Astrocyte (in vitro differentiated cells and primary cell): Measurements from ENCODE around the gene GET4. TPM values are rescaled to one million over a fixed set of nuclear protein-coding genes. Genes with fewer than 3 reads are reported as not detected.

Source experiments
- DNase-seq: peaks from one replicate; pipeline ENCODE4 v3.0.0-alpha.2; 2010; ENCODE audit warnings: low read depth
- FAIRE-seq: peaks from 2 replicates; lab custom pipeline; 2011; peaks lifted over from hg19 to GRCh38; lab: Jason Lieb, UNC
- H2AFZ ChIP-seq: 2 replicates; pipeline ENCODE4 v1.6.0; 2012; ENCODE audit warnings: low read depth, low read length, inconsistent platforms
- H3K27ac ChIP-seq: 2 replicates; pipeline ENCODE4 v1.5.1; 2011; ENCODE audit warnings: low read depth, low read length, inconsistent platforms
- H3K27me3 ChIP-seq: 2 replicates; pipeline ENCODE4 v1.6.0; 2011; ENCODE audit warnings: low read length, inconsistent platforms; ENCODE audit not compliant: insufficient read depth
- H3K36me3 ChIP-seq: 2 replicates; pipeline ENCODE4 v1.5.1; 2011; ENCODE audit warnings: low read length, inconsistent platforms; ENCODE audit not compliant: insufficient read depth
- H3K4me1 ChIP-seq: 2 replicates; pipeline ENCODE4 v1.5.1; 2011; ENCODE audit warnings: low read length, inconsistent platforms; ENCODE audit not compliant: insufficient read depth
- H3K4me2 ChIP-seq: 2 replicates; pipeline ENCODE4 v1.6.0; 2012; ENCODE audit warnings: low read length, inconsistent platforms
- H3K4me3 ChIP-seq: 2 replicates; pipeline ENCODE4 v1.5.1; 2011; ENCODE audit warnings: low read depth, mild to moderate bottlenecking, low read length, inconsistent platforms; ENCODE audit not compliant: insufficient read depth
- H3K79me2 ChIP-seq: 2 replicates; pipeline ENCODE4 v1.6.0; 2012; ENCODE audit warnings: mild to moderate bottlenecking, low read length, inconsistent platforms; ENCODE audit not compliant: insufficient read depth
- H3K9ac ChIP-seq: 2 replicates; pipeline ENCODE4 v1.6.0; 2012; ENCODE audit warnings: mild to moderate bottlenecking, low read length, inconsistent platforms
- H3K9me3 ChIP-seq: 2 replicates; pipeline ENCODE4 v1.5.1; 2012; ENCODE audit warnings: low read depth, mild to moderate bottlenecking, low read length, inconsistent platforms; ENCODE audit not compliant: insufficient read depth
- H4K20me1 ChIP-seq: 2 replicates; pipeline ENCODE4 v1.6.0; 2012; ENCODE audit warnings: low read length, inconsistent platforms; ENCODE audit not compliant: insufficient read depth
- H3K27ac Mint-ChIP-seq: one replicate; pipeline ENCODE4 v1.8.0; 2021; ENCODE audit warnings: mild to moderate bottlenecking, mixed read lengths; ENCODE audit not compliant: unreplicated experiment
- H3K27me3 Mint-ChIP-seq: one replicate; pipeline ENCODE4 v1.8.0; 2021; ENCODE audit warnings: low read depth, mixed read lengths; ENCODE audit not compliant: unreplicated experiment
- H3K36me3 Mint-ChIP-seq: one replicate; pipeline ENCODE4 v1.8.0; 2021; ENCODE audit warnings: low read depth, mixed read lengths; ENCODE audit not compliant: unreplicated experiment
- H3K4me1 Mint-ChIP-seq: one replicate; pipeline ENCODE4 v1.8.0; 2021; ENCODE audit warnings: low read depth, mixed read lengths; ENCODE audit not compliant: unreplicated experiment
- H3K4me3 Mint-ChIP-seq: one replicate; pipeline ENCODE4 v1.8.0; 2021; ENCODE audit warnings: mild to moderate bottlenecking, moderate library complexity, mixed read lengths; ENCODE audit not compliant: unreplicated experiment
- H3K9me3 Mint-ChIP-seq: one replicate; pipeline ENCODE4 v1.8.0; 2021; ENCODE audit warnings: mild to moderate bottlenecking, mixed read lengths; ENCODE audit not compliant: unreplicated experiment
- EZH2 ChIP-seq: IDR thresholded peaks from 2 replicates; pipeline ENCODE4 v1.6.1; 2012; ENCODE audit warnings: mild to moderate bottlenecking, low read length, inconsistent platforms; ENCODE audit not compliant: insufficient read depth
- total RNA-seq: library from RNA; stranded (reverse); gene quantifications from 2 replicates; pipeline ENCODE4 v1.2.1, GENCODE V29; 2021
- TF ChIP-seq, protein P1 (sequence below): IDR thresholded peaks from 2 replicates; pipeline ENCODE4 v1.5.1; 2011; ENCODE audit warnings: low read depth, mild to moderate bottlenecking, inconsistent platforms, low read length, moderate library complexity; ENCODE audit not compliant: insufficient read depth

GET4 gene
- total RNA-seq, 1 donor from 2014 or later: 43.0 TPM

DNA sequence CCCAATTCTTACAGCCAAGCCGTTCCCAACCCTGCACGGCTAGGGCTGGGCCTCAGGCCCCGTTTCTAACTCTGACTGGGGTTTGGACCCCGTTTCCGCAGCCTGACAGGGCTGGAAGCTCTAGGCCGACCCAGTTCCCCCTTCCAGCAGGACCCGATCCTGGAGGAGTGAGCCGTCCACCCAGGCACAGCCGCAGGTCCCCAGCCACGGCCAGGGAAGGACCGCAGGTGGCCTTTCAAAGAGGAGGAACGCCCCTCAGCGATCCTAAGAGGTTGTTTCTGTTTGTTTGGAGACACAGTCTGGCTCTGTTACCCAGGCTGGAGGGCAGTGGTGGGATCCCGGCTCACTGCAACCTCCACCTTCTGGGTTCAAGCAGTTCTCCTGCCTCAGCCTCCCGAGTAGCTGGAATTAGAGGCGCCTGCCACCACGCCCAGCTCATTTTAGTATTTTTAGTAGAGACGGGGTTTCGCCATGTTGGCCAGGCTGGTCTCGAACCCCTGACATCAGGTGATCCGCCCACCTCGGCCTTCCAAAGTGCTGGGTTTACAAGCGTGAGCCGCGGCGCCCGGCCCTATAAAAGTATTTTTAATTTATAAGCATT, 778 bp upstream of the GET4 start:
- peaks cover 9% of the 10 kb centered on the region for H3K36me3 Mint-ChIP-seq
- H3K9ac ChIP-seq: no peak overlapping the region
- H3K36me3 ChIP-seq: peaks cover 17% of the 10 kb centered on the region
- no peaks in the 10 kb centered on the region for H3K27me3 ChIP-seq
- no peaks in the 10 kb centered on the region for H3K4me1 ChIP-seq
- no peaks in the 10 kb centered on the region for H3K27me3 Mint-ChIP-seq
- H3K4me2 ChIP-seq: peak overlapping the region; percentile 64
- H3K79me2 ChIP-seq: peaks cover 34% of the 10 kb centered on the region
- no peaks in the 10 kb centered on the region for H3K9me3 Mint-ChIP-seq
- peak overlapping the region; percentile 67 for H3K27ac ChIP-seq
- no peak for FAIRE-seq
- DNase-seq: no peak
- H3K9me3 ChIP-seq: no peaks in the 10 kb centered on the region
- H4K20me1 ChIP-seq: peaks cover 31% of the 10 kb centered on the region
- TF ChIP-seq EZH2: no peak
- TF ChIP-seq, protein P1, sequence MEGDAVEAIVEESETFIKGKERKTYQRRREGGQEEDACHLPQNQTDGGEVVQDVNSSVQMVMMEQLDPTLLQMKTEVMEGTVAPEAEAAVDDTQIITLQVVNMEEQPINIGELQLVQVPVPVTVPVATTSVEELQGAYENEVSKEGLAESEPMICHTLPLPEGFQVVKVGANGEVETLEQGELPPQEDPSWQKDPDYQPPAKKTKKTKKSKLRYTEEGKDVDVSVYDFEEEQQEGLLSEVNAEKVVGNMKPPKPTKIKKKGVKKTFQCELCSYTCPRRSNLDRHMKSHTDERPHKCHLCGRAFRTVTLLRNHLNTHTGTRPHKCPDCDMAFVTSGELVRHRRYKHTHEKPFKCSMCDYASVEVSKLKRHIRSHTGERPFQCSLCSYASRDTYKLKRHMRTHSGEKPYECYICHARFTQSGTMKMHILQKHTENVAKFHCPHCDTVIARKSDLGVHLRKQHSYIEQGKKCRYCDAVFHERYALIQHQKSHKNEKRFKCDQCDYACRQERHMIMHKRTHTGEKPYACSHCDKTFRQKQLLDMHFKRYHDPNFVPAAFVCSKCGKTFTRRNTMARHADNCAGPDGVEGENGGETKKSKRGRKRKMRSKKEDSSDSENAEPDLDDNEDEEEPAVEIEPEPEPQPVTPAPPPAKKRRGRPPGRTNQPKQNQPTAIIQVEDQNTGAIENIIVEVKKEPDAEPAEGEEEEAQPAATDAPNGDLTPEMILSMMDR: no peak
- peak overlapping the region; percentile 50 for H2AFZ ChIP-seq
- H3K4me3 ChIP-seq: no peak overlapping the region
- peaks cover 9% of the 10 kb centered on the region for H3K4me1 Mint-ChIP-seq
- H3K4me3 Mint-ChIP-seq: no peak overlapping the region
- no peak overlapping the region for H3K27ac Mint-ChIP-seq

DNA sequence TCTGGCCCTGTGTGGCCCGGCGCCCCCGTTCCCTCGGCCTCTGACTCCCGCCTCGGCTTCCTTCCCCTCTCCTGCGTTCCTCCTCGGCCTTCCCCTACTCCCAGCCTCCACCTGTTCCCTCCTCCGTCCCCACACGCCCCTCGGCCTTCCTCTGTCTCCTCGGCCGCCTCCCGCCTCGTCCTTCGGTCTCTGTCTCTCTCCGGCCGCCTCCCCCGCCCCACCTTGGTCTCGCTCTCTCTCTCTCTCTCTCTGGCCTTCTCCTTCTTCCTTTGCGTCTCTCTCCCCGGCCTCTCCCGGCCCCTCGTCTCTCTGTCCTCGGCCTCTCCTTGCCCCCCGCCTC, 588 bp downstream of the GET4 start:
- H4K20me1 ChIP-seq: peaks cover 43% of the 10 kb centered on the region
- DNase-seq: no peak
- peak overlapping the region; percentile 81 for H3K27ac Mint-ChIP-seq
- peak overlapping the region; percentile 94 for H3K9ac ChIP-seq
- H3K79me2 ChIP-seq: peaks cover 47% of the 10 kb centered on the region
- no peak for FAIRE-seq
- H3K4me2 ChIP-seq: peak overlapping the region; percentile 94
- TF ChIP-seq, protein P1: no peak
- no peak for TF ChIP-seq EZH2
- no peaks in the 10 kb centered on the region for H3K9me3 ChIP-seq
- peaks cover 11% of the 10 kb centered on the region for H3K4me1 Mint-ChIP-seq
- no peaks in the 10 kb centered on the region for H3K9me3 Mint-ChIP-seq
- H3K4me3 ChIP-seq: peak overlapping the region; percentile 76
- H3K36me3 Mint-ChIP-seq: peaks cover 9% of the 10 kb centered on the region
- peak overlapping the region; percentile 70 for H2AFZ ChIP-seq
- H3K27ac ChIP-seq: peak overlapping the region; percentile 76
- no peaks in the 10 kb centered on the region for H3K27me3 Mint-ChIP-seq
- H3K36me3 ChIP-seq: peaks cover 10% of the 10 kb centered on the region
- H3K27me3 ChIP-seq: no peaks in the 10 kb centered on the region
- H3K4me1 ChIP-seq: no peaks in the 10 kb centered on the region
- peak overlapping the region; percentile 89 for H3K4me3 Mint-ChIP-seq
